Anterior cingulate cortex (tissue), 58 donors: ENCODE measurements around the gene PRUNE1.
A peak's percentile ranks its signal among the peaks of the same experiment; 100 is the strongest.

Experiments
- DNase-seq, 58 donors: peaks; one replicate each; lab custom pipeline; 2025; lab: John Stamatoyannopoulos, UW

The PRUNE1 gene

GRCh38 chr1:151047925-151048644 is 39.8 kb downstream of the PRUNE1 start:
- DNase-seq = peak; percentile 17 to 83 (median 58)

GRCh38 chr1:151048645-151049032 is 40.4 kb downstream of the PRUNE1 start:
- no peak for DNase-seq

GRCh38 chr1:151049458-151049857 is 41.2 kb downstream of the PRUNE1 start:
- DNase-seq = no peak

GRCh38 chr1:151050051-151050688 is 41.9 kb downstream of the PRUNE1 start:
- no peak for DNase-seq

GRCh38 chr1:151051356-151052009 is 43.2 kb downstream of the PRUNE1 start:
- no peak for DNase-seq

- DNase-seq = no peak
Measured at GRCh38 chr1:151054971-151055547, 46.8 kb downstream of the PRUNE1 start.

GRCh38 chr1:151055581-151055980 is 47.3 kb downstream of the PRUNE1 start:
- no peak for DNase-seq

- no peak for DNase-seq
Measured at GRCh38 chr1:151056149-151056548, 47.9 kb downstream of the PRUNE1 start.

- DNase-seq = peak in 17 of 58 donors; percentile 5 to 63 (median 18)
Measured at GRCh38 chr1:151058692-151059091, 50.4 kb downstream of the PRUNE1 start.

- peak in 57 of 58 donors; percentile 10 to 83 (median 70) for DNase-seq
Measured at GRCh38 chr1:151059109-151060006, 51.1 kb downstream of the PRUNE1 start, which contains the start of gene CDC42SE1. Gene CDC42SE1 (minus strand): TSS chr1:151059622. CDS start chr1:151055730, 3,892 bp downstream.

GRCh38 chr1:151060007-151060656 is 51.9 kb downstream of the PRUNE1 start, which contains the start of gene MLLT11:
Gene MLLT11 (plus strand): TSS chr1:151060397. CDS start chr1:151067225, 6,828 bp downstream.
- DNase-seq = peak in 56 of 58 donors; percentile 10 to 83 (median 52)

GRCh38 chr1:151060657-151061421 is 52.6 kb downstream of the PRUNE1 start:
- DNase-seq = peak in 7 of 58 donors; percentile 3 to 23 (median 9)

- DNase-seq = no peak
Measured at GRCh38 chr1:151061704-151062103, 53.5 kb downstream of the PRUNE1 start.

- DNase-seq = no peak
Measured at GRCh38 chr1:151062741-151063371, 54.6 kb downstream of the PRUNE1 start.

GRCh38 chr1:151065089-151065645 is 56.9 kb downstream of the PRUNE1 start:
- DNase-seq = no peak

GRCh38 chr1:151067185-151067584 is 58.9 kb downstream of the PRUNE1 start:
- DNase-seq = no peak

- no peak for DNase-seq
Measured at GRCh38 chr1:151069103-151069486, 60.8 kb downstream of the PRUNE1 start.
